Gastrocnemius medialis (tissue), 4 donors: Measurements from ENCODE around the gene SHC4.

Source experiments
- POLR2A ChIP-seq, 2 donors: fragments of 450-650 bp; IDR thresholded peaks; one replicate each; pipeline ENCODE4 v1.6.1; 2017; ENCODE audit warnings: antibody characterized with exemption in 2 of 2, mild to moderate bottlenecking in 2 of 2, moderate library complexity in 2 of 2
- TF ChIP-seq, protein P1 (sequence below), 5 experiments: fragments of 450-650 bp in 3 of 5; fragments of 200-600 bp in 2 of 5; sonication (generic) in 2 of 5; IDR thresholded peaks in 4 of 5; conservative IDR thresholded peaks in 1 of 5; 1 replicate in 4 of 5; 2 replicates in 1 of 5; pipeline ENCODE4 v1.5.1; 2016 to 2019; ENCODE audit warnings: antibody characterized with exemption in 5 of 5, mild to moderate bottlenecking in 3 of 5, moderate library complexity in 3 of 5

DNA sequence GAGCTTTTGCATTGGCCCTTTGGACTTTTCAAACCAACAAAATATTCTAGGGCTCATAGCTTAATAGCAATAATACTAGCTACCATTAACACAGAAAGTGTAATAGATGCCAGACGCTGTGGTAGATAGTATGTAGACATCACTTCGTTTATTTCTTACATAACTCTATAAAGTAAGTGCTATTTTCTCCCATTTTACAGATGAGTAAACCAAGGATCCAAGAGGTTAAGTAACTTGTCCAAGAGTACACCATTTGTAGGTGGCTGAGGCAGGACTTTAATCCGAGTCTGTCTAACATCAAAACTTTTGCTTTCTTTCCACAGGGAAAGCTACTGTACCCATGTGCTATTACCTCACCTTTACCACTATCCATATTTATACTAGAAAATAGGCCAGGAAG, 73.8 kb downstream of the SHC4 start:
- no peak for TF ChIP-seq POLR2A (IDR thresholded peaks at IDR 0.05)
- TF ChIP-seq, protein P1, sequence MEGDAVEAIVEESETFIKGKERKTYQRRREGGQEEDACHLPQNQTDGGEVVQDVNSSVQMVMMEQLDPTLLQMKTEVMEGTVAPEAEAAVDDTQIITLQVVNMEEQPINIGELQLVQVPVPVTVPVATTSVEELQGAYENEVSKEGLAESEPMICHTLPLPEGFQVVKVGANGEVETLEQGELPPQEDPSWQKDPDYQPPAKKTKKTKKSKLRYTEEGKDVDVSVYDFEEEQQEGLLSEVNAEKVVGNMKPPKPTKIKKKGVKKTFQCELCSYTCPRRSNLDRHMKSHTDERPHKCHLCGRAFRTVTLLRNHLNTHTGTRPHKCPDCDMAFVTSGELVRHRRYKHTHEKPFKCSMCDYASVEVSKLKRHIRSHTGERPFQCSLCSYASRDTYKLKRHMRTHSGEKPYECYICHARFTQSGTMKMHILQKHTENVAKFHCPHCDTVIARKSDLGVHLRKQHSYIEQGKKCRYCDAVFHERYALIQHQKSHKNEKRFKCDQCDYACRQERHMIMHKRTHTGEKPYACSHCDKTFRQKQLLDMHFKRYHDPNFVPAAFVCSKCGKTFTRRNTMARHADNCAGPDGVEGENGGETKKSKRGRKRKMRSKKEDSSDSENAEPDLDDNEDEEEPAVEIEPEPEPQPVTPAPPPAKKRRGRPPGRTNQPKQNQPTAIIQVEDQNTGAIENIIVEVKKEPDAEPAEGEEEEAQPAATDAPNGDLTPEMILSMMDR (IDR thresholded peaks at IDR 0.05 in 4 of 5, conservative IDR thresholded peaks at IDR 0.05 in 1 of 5), result no peak
